NCI-H1417 (cell line): ENCODE measurements around the gene ASL.
A peak's percentile ranks its signal among the peaks of the same experiment; 100 is the strongest.
"Not testable (repeated sequence)": the region's sequence is repeated elsewhere in the genome, so short reads cannot be mapped to it uniquely, and the experiment has no call there.

Experiments
- DNase-seq, 3 experiments: peaks; one replicate each; lab custom pipeline; 2025; lab: John Stamatoyannopoulos, UW

Gene ASL

DNA sequence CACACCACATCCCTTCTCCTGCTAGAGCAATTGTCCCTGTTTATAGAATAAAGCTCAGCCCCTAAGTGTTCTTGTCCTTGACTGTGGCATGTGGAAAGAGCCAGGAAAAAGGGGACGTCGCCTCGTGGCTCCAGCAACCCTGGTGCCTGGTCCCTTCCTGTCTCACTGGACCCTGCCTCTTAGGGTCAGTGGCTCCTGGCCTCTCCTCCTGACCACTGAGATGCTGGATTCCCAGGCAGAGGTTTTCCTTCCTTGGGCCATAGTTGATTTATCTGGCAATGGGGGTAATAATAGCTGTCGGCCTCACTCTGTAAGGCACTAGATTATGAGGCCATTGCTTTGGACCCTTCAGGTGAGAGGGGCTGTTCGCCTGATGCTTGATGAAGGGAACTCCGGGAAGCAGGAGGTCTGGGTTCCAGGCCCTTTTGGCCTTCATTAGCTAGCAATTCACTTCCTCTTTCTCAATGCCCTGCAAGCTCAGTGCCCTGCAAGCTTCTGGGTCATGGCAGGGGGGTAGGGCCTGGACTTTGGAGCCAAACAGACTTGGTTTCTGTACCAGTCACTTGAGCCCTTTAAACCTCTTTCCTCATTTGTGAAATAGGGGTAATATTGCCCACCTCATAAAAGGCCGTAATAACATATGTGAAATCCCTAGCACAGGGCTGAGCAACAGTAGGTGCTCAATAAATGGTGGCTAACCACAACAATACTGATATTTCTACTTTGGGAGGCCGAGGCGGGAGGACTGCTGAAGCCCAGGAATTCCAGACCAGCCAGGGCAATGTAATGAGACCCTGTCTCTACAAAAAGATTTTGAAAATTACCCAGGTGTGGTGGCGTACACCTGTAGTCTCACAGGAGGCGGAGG lies 1.1 kb downstream of the ASL start:
- DNase-seq = no peak

GRCh38 chr7:66078067-66078466 lies 2.4 kb downstream of the ASL start:
- no peak for DNase-seq

- no peak for DNase-seq
These were observed 6.5 kb downstream of the ASL start for GRCh38 chr7:66082083-66082482.

DNA sequence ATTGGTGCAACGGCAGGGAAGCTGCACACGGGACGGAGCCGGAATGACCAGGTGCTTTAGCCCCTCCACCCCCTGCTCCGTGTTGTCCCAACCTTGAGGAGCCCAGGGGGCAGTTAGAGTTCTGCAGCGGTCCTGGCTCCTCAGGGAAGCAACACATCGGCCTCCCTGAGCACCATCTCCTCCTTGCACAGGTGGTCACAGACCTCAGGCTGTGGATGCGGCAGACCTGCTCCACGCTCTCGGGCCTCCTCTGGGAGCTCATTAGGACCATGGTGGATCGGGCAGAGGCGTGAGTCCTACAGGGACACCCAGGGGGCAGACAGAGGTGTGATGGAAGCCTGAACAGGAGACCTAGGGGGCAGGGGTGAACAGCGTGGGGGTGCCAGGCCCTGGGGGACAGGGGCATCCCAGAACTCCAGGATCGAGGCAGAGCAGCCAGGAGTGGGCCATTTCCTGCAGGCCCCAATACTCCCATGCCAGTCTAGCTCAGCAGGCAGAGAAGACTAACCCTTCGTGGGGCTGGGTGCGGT lies 7.3 kb downstream of the ASL start:
- no peak for DNase-seq

DNA sequence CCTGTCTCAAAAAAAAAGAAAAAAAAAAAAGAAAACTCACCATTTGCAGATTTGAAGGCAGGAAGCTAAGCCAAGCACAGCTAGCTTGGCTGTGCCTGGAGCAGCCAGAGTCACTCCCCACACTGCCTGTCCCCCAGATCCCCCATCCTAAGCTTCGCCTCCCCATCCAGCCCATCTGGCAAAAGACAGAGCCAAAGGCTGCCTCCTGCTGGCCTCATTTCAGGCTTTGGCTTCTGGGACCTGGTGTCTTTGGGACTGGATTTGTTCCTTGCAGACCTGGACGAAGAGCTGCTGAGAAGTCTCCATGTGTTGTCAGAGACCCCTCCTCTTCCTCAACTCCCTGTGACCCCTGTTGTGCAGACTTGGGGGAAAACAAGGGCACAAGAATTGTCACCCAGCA lies 8.1 kb downstream of the ASL start:
- no peak for DNase-seq

GRCh38 chr7:66088861-66089838 lies 13.5 kb downstream of the ASL start:
- DNase-seq = no peak

GRCh38 chr7:66092654-66093053 lies 17.0 kb downstream of the ASL start:
- no peak for DNase-seq

GRCh38 chr7:66095010-66095409 lies 19.4 kb downstream of the ASL start:
- DNase-seq = no peak

- DNase-seq = no peak
These were observed 23.6 kb downstream of the ASL start for GRCh38 chr7:66099232-66099550.

GRCh38 chr7:66099551-66100407 lies 24.2 kb downstream of the ASL start:
- peak; percentile 46 to 84 (median 82) for DNase-seq

- DNase-seq = peak in 2 of 3 experiments; percentile 46 to 84
These were observed 24.9 kb downstream of the ASL start for GRCh38 chr7:66100408-66101050.

GRCh38 chr7:66102168-66102567 lies 26.5 kb downstream of the ASL start:
- DNase-seq = not testable (repeated sequence)

GRCh38 chr7:66103994-66104393 lies 28.4 kb downstream of the ASL start:
- not testable (repeated sequence) for DNase-seq

DNA sequence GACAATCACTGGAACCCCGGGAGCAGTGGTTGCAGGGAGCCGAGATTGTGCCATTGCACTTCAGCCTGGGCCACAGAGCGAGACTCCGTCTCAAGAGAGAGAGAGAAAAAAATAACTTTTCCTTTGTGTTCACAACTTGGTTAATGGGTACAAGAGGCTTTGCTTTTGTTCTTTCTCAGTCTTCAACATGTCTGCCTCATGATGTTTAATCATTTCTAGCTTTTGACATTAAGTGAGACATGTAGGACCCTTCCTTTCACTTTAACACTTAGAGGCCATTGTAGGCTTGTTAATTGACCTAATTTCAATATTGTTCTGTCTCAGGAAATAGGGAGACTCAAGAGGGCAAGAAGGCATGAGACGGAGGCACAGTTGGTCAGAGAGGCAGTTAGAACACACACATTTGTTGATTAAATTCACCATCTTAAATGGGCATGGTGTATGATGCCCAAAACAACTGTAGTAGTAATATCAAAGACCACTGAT lies 29.7 kb downstream of the ASL start:
- no peak for DNase-seq

DNA sequence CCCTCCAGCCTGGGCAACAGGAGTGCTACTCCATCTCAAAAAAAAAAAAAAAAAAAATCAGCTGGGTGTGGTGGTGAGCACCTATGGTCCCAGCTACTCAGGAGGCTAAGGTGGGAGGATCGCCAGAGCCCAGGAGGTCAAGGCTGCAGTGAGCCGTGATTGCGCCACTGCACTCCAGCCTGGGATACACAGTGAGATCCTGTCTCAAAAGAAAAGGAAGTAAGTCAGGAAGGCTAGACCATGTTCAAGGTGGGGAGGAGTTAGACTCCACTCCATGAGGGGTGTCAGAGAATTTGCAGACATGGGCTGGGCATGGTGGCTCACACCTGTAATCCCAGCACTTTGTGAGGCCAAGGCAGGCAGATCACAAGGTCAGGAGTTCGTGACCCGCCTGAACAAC lies 32.8 kb downstream of the ASL start:
- not testable (repeated sequence) for DNase-seq

DNA sequence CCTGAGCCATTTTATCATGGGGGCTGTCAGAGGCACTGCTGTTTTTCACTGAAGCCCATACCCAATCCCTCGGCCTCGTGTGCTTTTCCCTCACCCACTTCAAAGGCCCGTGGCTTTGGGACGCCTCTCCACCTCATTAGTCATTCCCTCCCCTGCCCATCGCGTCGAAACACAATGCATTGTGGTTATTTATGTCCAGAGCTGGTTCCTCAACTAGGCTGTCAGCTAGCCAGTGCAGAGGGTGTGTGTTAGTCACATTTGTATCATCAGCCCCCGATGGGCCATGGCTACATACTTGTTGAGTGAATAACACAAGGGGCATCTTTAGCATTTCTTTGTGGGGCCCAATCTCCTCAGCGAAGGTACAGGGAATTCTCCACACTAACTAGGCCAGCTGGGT lies 35.2 kb downstream of the ASL start:
- no peak for DNase-seq

DNA sequence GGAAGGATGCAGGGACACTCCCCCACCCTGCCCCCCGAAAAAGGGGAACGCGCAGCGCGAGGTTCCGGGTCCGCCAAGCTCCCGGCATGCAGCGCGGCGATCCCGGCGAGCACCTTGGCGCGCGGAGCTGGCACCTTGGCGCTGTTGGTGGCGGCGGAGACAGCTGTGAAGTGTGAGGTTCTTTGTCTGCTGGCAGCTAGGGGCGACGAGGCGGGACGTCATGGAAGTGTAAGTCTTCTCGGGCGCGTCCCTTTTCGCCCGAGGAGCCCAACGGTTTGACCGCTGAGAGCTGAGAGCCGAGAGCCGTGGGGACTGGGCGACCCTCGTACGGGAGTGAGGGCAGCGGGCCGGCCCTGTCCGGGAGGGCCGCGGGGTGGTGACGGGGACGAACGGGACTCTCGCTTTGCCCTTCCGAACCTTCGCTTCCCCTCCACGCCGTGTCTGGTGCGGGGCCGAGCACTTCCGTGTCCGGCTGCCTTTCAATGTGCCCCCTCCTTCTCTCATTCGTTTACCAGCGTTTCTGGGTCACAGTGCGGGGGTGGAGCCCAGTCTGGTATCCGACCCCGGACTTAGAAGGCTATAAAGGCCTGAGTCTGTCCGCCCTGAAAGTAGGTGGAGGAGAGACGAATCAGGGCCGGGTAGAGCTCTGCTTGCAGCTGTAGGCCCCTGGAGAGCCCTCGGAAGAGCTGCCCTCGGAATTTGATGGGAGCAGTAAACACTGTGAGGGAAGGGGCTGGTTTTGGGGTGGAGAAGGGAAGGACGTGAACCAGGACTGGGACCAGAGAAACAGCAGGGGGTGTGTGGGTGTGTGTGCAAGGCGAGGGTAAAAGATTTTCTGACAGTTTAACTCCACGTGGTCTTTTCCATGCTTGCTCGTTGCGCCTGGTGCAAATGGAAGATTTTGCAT lies 39.4 kb downstream of the ASL start, which contains the start of gene CRCP:
CRCP (plus strand) TSS at position 105 of the 907 bp plus-strand sequence; CDS start at position 221, 116 bp downstream.
- DNase-seq = peak; percentile 82 to 91 (median 90)

DNA sequence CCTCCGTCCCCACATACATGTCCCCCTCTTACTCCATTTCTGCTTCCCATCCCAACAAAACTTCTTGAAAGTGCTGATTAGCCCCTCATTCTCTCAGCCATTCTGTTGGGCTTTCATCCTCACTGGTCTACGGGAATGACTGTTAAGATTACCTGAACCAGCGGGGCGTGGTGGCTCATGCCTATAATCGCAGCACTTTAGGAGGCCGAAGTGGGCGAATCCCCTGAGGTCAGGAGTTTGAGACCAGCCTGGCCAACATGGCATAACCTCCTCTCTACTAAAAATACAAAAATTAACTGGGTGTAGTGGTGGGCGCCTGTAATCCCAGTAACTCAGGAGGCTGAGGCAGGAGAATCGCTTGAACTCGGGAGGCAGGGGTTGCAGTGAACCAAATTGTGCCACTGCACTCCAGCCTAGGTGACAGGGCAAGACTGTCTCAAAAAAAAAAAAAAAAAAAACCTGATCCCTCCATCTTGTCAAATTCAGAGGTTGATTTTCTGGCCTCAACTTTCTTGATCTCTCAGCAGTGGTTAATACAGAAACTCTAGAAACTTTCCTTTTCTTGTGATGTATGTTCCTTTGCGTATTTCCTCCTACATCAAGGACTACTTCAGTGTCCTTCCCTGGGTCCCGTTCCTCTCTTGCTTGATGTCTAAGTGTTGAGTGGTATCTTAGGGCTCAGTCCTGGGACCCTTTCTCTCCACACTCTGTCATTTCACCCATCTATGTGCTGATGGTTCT lies 41.2 kb downstream of the ASL start:
- DNase-seq = not testable (repeated sequence)

- DNase-seq = no peak
These were observed 43.0 kb downstream of the ASL start for GRCh38 chr7:66118603-66119002.
